Measurements from ENCODE around the gene CFLAR. TPM values are rescaled to one million over a fixed set of nuclear protein-coding genes. Genes with fewer than 3 reads are reported as not detected.
"Not testable (repeated sequence)": the region's sequence is repeated elsewhere in the genome, so short reads cannot be mapped to it uniquely, and the experiment has no call there.

The CFLAR gene
- total RNA-seq, 2 donors from 2014 or later = 140 to 142 TPM

DNA sequence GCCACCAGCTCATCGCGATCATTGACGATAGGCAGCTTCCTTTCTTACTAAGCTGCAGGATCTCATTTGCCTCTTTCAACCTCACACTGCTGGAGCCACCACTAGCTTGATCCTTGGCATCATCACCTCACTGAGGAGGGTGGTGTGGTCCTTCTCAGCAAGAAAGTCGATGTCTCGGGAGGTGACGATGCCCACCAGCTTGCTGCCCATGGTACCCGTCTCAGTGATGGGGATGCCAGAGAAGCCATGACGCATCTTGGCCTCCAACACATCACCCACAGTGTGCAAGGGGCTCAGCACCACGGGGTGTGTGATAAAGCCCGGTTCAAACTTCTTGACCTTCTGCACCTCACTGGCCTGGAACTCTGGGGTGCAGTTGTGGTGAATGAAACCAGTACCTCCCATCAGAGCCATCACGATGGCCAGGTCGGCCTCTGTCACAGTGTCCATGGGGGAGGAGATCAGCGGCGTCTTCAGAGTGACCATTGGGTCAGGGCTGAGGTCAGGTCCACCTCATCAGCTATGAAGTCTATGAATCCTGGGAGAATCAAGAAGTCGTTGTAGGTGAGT, 22.5 kb downstream of the CFLAR start:
- intact Hi-C loops (cut with DNase I) = loop anchor here in 1 of 2 donors (10.0 kb wide), 1 partner anchor 846 kb away; no protein-coding TSS in a partner anchor
- no peak for DNase-seq (ENCODE audit: low spot score)

- intact Hi-C loops (cut with DNase I) = loop anchor here in 1 of 2 donors (10.0 kb wide), 1 partner anchor 846 kb away; no protein-coding TSS in a partner anchor
- DNase-seq (ENCODE audit: low spot score) = not testable (repeated sequence)
These were observed 23.2 kb downstream of the CFLAR start for GRCh38 chr2:201138986-201139781.

DNA sequence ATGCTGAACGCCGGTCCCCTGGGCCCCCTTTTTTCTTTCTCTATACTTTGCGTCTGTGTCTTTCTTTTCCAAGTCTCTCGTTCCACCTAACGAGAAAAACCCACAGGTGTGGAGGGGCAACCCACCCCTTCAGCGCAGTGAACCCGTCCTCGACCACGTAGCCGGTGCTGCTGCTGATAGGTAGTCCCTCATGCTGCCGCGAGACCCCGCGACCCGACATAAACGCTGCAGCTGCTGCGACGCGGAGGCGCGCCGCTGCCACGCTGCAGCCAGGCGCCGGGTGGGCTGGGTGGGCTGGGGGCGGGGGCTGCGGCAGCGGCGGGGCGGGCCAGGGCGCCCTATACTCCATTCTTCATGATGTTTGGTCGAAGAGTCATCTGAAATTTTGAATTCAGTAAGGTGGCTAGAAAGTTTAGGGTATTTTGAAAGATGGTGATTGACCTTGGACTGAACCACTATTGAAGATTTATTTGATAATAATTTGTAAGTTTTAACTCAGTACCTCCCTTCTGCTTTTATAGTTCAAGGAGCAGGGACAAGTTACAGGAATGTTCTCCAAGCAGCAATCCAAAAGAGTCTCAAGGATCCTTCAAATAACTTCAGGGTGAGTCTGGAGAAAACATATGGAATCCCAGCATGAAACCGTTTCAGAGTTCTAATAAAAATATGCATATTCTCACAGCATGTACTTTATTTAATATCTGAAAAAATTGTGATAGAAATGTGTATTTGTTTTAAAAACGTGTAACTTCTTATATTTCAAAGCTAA, 24.1 kb downstream of the CFLAR start:
- intact Hi-C loops (cut with DNase I) = loop anchor here in 1 of 2 donors (10.0 kb wide), 1 partner anchor 845 kb away; no protein-coding TSS in a partner anchor
- no peak for DNase-seq (ENCODE audit: low spot score)

DNA sequence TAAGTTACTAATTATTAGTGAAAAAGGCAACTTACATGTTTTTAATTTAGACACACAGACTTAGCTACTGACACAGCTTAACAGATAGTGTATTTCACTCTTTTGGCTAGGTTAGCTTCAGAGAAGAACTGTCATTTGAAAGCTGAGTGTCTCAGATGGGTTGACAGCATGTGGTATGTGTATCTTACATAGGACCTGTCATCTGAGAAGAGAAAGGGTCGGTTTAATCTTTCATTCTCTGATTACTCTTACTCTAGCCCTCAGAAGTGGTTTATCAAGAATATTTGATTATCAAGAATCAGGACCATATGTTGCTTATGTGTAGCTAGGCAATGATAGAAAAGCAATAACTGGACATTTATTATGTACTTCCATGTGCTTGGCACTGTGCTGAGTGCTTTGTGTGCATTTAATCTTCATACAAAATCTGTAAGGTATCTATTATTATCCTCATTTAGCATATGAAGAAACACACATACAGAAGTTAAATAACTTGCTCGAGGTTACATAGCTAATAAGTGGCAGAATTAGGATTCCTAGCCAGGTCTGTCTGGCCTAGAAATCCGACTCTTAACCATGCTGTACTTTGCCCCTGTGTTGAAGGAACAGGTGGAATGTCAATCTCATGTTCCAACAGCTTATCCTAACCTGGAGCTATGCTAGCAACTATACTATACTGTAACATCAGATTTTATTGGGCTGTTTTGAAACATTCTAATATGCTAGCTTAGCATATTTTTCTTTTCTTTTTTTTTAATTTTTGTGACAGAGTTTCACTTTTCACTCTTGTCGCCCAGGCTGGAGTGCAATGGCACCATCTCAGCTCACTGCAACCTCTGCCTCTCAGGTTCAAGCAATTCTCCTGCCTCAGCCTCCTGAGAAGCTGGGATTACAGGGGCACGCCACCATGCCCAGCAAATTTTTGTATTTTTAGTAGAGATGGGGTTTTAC, 28.4 kb downstream of the CFLAR start:
- intact Hi-C loops (cut with DNase I) = no loop called here

GRCh38 chr2:201148434-201148990, 32.5 kb downstream of the CFLAR start:
- no peak for DNase-seq (ENCODE audit: low spot score)
- intact Hi-C loops (cut with DNase I) = no loop called here

More for the DNA sequence above, 28.4 kb downstream of the CFLAR start:
- DNase-seq (ENCODE audit: low spot score) = no peak

DNA sequence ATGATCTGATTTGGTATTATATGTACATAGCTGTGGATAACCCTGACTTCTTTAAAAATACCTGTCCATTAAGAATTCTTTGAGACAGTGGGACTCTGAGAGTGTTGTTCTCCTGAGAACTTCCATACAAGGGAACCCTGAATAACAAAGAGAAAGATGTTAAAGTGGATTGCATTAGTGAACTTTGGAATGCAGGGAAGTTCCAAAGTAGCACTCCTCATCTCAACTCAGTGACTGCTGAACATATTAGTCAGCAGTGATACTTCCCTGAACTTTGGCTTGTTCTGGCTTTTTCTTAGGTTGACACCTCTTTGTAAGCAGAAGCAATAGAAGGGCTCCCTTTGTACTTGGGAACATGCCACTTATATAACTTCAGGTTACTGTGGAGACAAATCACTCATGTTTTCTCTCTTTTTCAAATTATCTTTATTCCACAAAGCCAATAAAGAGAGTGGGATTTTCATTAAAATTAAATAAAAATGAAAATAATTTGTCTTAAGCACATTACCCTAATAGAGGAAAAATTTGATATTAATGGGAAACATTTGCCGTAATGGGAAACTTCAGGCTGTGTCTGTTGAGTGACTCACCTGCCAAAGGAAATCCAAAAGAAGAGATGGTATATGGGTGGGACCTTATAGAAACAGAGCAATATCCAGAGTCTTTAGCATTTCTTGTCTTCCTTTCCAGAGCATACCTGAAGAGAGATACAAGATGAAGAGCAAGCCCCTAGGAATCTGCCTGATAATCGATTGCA, 33.3 kb downstream of the CFLAR start:
- no peak for DNase-seq (ENCODE audit: low spot score)
- intact Hi-C loops (cut with DNase I) = no loop called here

GRCh38 chr2:201149821-201150165, 33.8 kb downstream of the CFLAR start:
- not testable (repeated sequence) for DNase-seq (ENCODE audit: low spot score)
- intact Hi-C loops (cut with DNase I) = loop anchor here (5.0 kb wide), 2 partner anchors 32 to 37 kb away; partner anchors contain the start of gene CFLAR (in 1 of the 2)

- DNase-seq (ENCODE audit: low spot score) = no peak
- intact Hi-C loops (cut with DNase I) = loop anchor here (5.0 kb wide), 2 partner anchors 33 to 38 kb away; partner anchors contain the start of gene CFLAR (in 1 of the 2)
These were observed 34.6 kb downstream of the CFLAR start for GRCh38 chr2:201150454-201151020.

DNA sequence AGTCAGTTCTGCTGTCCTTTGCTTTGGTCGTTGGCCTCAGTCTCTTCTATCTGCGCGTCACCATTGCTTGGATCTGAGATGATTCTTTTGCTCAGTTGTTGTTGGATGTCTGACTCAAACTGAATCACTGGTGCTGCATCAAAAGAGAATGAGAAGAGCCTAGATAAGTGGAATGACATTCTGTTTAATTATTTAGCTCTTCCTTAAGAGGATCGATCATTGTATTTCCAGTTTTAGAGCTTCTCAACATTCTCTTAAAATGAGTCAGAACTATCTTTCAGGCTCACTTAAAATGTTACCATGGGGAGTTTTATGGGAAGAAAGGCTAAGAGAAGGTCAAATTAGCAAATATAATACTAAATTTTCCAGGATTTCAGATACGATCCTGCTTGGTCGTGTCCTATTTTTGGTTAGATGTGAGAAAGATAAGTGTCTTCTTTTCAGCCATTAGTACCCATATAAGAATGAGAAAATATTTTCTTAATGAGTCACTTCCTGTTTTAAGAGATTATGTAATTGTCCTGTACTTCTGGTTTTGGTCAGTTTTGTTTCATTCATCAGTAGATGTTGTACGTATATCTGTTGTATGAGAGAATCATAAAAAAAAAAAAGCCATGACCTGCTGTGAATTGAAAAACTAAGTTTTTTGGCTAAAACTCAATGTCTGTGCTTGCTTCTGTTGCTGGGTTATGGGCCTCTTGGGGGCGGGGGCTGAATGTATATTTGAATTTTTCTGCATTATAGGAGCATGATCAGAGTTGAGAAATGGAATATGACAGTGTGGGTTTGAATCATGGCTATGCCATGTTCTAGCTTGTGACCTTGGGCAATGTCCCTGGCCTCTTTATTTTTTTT, 35.4 kb downstream of the CFLAR start:
- intact Hi-C loops (cut with DNase I) = loop anchor here (5.0 kb wide), 2 partner anchors 34 to 39 kb away; partner anchors contain the start of gene CFLAR (in 1 of the 2)
- DNase-seq (ENCODE audit: low spot score) = no peak

DNA sequence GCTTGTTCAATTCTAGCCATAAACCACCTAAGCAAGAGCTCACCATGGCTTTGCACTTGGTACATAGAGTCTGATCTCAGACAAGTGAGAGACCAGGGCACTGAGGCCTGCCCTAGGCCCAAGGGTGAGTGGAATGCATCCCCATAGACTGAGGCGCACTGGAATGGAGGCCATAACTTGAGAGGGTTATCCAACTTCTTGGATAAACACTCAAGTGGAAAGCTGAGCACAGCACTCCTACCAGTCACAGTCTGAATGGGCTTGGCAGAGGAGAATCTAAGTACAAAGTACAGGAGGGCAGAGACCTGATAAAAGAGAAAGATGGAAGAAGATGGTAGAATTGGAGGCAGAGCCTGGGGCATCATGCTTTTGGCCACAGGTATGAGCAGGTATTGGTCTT, 36.6 kb downstream of the CFLAR start:
- no peak for DNase-seq (ENCODE audit: low spot score)
- intact Hi-C loops (cut with DNase I) = loop anchor here (5.0 kb wide), 2 partner anchors 35 to 40 kb away; partner anchors contain the start of gene CFLAR (in 1 of the 2)

GRCh38 chr2:201152999-201153815, 37.2 kb downstream of the CFLAR start:
- intact Hi-C loops (cut with DNase I) = loop anchor here (5.0 kb wide), 2 partner anchors 36 to 41 kb away; partner anchors contain the start of gene CFLAR (in 1 of the 2)
- DNase-seq (ENCODE audit: low spot score) = no peak

DNA sequence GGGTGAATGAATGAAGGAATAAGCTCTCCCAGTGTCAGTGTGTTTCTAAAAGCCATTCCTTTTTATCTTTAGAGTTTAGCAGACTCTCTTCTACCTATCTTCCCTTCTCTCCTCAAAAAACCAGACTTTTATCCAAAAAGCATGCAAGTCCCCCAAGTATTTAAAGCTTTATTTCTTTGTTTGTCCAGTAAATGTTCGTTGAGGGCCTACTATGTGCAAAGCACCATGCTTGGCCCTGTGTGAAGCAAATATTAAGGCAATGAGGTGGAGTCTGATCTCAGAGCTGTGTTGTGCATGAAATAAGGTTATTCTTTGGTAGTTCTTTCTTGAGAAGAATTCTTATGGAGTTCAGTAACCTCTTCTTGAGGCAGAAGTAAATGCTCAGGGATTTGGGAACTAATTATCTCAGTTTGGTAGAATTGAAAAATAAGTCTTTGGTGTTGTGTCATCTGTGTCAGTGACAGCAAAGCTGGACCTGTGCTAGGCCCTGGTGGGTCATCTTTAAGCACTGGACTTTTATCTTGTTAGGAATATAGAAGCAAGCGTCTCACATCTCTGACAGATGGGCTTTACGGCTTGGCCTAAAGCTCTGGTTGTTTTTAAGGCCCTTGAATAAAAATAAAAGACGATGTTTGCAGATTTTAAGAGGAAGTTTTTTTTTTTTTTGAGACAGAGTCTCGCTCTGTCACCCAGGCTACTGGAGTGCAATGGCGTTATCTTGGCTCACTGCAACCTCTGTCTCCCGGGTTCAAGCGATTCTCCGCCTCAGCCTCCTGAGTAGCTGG, 38.8 kb downstream of the CFLAR start:
- intact Hi-C loops (cut with DNase I) = loop anchor here (5.0 kb wide), 2 partner anchors 38 to 43 kb away; partner anchors contain the start of gene CFLAR (in 1 of the 2)
- no peak for DNase-seq (ENCODE audit: low spot score)

DNA sequence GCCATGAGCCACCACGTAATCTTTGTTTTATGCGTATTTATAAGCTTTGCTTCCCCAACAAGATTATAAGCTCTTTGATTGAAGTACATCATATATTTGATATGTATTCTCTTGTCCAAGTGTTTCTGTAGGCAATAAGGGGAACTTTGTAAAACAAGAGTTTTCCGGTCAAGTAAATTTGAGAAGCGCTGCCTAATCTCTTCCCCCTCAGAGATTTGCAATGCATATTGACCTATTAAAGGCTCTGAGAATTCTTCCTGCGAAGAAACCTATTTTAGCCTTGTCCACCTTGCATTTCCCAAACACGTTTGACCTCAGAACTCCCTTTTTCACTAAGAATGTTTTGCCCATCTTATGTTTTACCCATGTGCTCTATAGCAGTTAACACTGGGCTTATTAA, 40.1 kb downstream of the CFLAR start:
- intact Hi-C loops (cut with DNase I) = no loop called here

DNA sequence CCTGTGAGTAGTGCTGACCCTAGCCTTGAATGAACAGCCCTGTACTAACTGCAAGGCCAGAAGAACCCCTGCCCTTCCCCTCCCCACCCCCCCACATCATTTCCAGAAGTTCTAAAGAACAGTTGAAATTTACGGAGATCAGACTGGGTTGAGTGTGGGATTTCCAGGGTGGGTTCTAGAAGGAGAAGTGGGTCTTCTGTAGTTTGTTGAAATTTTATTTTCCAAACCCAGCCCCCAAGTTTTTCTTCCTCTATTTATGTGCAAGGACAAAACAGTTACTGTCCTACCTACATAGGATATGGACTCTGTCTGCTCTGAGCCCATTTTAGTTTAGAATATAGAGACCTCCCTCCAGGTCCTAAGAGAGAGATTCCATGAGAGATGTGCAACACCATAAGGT, 40.7 kb downstream of the CFLAR start:
- no peak for DNase-seq (ENCODE audit: low spot score)
- intact Hi-C loops (cut with DNase I) = no loop called here

More for the DNA sequence above, 40.1 kb downstream of the CFLAR start:
- DNase-seq (ENCODE audit: low spot score) = no peak

- DNase-seq (ENCODE audit: low spot score) = no peak
- intact Hi-C loops (cut with DNase I) = no loop called here
These were observed 41.7 kb downstream of the CFLAR start for GRCh38 chr2:201157694-201158093.
